NCI-H128 (cell line): ENCODE results near the gene SLC2A1.
"Not testable (repeated sequence)": the region's sequence is repeated elsewhere in the genome, so short reads cannot be mapped to it uniquely, and the experiment has no call there.

Experiments
- DNase-seq: peaks from one replicate; lab custom pipeline; 2025; ENCODE audit not compliant: unreplicated experiment; lab: John Stamatoyannopoulos, UW

Gene SLC2A1

GRCh38 chr1:42930178-42931107 is 28.2 kb downstream of the SLC2A1 start:
- DNase-seq = no peak

- DNase-seq = no peak
These were observed 29.1 kb downstream of the SLC2A1 start for GRCh38 chr1:42929434-42930177.

GRCh38 chr1:42928859-42929258 is 29.8 kb downstream of the SLC2A1 start:
- DNase-seq = no peak

- no peak for DNase-seq
These were observed 30.7 kb downstream of the SLC2A1 start for GRCh38 chr1:42927920-42928505.

- DNase-seq = no peak
These were observed 31.3 kb downstream of the SLC2A1 start for GRCh38 chr1:42927274-42927841.

- no peak for DNase-seq
These were observed 31.8 kb downstream of the SLC2A1 start for GRCh38 chr1:42926879-42927242.

GRCh38 chr1:42926235-42926878 is 32.3 kb downstream of the SLC2A1 start:
- DNase-seq = no peak

GRCh38 chr1:42924851-42925760 is 33.6 kb downstream of the SLC2A1 start:
- no peak for DNase-seq

- DNase-seq = peak; percentile 92
These were observed 34.4 kb downstream of the SLC2A1 start for GRCh38 chr1:42924082-42924850.

GRCh38 chr1:42923367-42924081 is 35.1 kb downstream of the SLC2A1 start:
- DNase-seq = no peak

GRCh38 chr1:42922687-42923366 is 35.8 kb downstream of the SLC2A1 start:
- DNase-seq = no peak

- DNase-seq = no peak
These were observed 36.9 kb downstream of the SLC2A1 start for GRCh38 chr1:42921769-42922168.

GRCh38 chr1:42919651-42920050 is 39.0 kb downstream of the SLC2A1 start:
- not testable (repeated sequence) for DNase-seq

GRCh38 chr1:42917241-42917495 is 41.5 kb downstream of the SLC2A1 start:
- DNase-seq = no peak

GRCh38 chr1:42915456-42915855 is 43.2 kb downstream of the SLC2A1 start:
- no peak for DNase-seq

- no peak for DNase-seq
These were observed 44.5 kb downstream of the SLC2A1 start for GRCh38 chr1:42914092-42914627.

GRCh38 chr1:42913426-42914091 is 45.1 kb downstream of the SLC2A1 start:
- no peak for DNase-seq
